H54 (cell line): ENCODE measurements around the gene SEMA3C.

ENCODE experiments used
- DNase-seq: peaks from one replicate; pipeline ENCODE4 v3.0.0; 2011; ENCODE audit warnings: low spot score, mixed read lengths; ENCODE audit not compliant: insufficient read length
- FAIRE-seq: peaks from 3 replicates; lab custom pipeline; 2011; peaks lifted over from hg19 to GRCh38; lab: Jason Lieb, UNC
- POLR2A ChIP-seq: IDR thresholded peaks from 2 replicates; pipeline ENCODE4 v1.6.1; 2011; ENCODE audit warnings: low read depth, mild to moderate bottlenecking, low read length

Gene SEMA3C

DNA sequence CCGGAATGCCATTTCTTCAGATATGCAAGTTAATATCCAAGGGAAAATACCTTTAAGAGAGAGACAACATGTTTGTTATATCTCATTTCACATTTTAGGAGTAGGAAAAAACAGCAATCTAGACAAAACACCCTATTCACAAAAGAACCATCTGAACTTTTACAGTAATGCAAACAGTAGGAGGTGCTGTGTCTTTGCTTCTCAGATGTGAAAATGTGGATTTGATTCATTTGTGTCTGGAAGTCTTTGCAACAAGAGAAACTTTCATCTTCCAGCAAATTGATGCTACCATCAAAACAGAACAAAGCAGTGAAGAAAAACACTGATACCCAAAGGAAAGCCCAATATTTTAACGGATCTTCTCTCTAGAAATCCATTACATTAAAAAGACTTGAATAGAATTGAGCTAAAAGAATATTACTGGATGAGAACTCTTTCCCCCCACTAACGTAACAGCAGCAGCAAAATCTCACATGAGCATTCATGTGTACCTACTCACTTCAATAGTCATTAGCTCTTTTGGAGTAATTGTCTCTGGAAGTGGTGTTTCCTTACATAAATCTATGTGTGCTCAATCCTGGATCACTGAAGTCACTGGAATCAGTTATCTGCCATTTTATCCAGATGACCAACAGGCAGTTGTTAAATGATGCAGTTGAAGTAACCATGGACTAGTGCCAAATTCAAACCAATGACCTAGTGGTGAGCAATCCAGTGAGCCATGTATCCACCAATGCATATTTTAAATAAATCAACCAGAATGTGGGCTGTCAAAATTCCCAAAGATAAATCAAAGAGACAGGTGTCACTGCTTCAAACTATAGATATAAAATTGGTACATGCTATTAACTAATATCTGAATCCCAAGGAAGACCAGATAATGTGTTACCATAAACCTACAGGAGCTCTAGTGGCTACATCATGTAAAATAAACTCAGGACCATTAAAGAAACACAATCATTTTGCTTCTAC lies 1.8 kb downstream of the SEMA3C start:
- DNase-seq (no peak), FAIRE-seq (peak; percentile 94)

DNA sequence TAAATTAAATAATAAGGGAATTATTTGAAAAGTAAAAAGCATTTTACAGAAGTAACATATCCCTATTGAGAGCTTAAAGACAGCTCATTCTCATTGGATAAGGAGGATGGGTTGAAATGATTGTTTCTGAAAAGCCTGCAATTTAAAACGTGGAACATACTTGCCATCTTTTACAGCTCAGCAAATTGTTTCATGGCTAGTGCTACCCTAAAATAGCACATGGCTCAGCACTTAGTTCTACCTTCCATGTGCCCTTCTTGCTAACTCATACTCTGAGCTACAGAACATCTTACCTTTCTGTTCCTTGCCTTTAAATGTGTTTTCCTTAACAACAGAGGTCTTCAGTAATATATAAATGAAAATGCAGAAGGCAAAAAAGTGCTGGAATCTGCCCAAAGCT lies 8.6 kb downstream of the SEMA3C start:
- FAIRE-seq (peak; percentile 36), DNase-seq (no peak)
- TF ChIP-seq POLR2A = no peak

More for the DNA sequence above, 1.8 kb downstream of the SEMA3C start:
- no peak for TF ChIP-seq POLR2A

DNA sequence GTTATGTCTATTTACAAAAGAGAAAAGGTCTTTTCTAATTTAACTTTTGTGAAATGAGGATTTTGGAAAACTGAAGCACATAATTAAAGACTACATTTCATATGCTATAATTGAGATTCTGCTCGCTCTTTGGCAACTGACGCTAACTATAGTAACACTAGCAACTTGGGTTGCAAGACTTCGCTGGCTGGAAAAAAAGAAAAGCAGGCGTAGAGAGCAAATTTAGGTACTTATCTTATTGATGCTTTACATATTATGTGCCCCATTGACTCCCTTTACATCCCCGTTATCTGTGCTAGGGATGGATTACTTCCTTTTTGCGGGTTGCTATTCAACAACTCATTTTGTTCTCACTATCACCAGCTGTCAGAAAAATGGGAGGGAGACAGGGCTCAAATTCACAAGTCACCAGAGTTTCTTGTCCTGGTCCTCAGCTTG lies 10.5 kb downstream of the SEMA3C start:
- no peak for TF ChIP-seq POLR2A
- peak; percentile 65 for FAIRE-seq
- no peak for DNase-seq

DNA sequence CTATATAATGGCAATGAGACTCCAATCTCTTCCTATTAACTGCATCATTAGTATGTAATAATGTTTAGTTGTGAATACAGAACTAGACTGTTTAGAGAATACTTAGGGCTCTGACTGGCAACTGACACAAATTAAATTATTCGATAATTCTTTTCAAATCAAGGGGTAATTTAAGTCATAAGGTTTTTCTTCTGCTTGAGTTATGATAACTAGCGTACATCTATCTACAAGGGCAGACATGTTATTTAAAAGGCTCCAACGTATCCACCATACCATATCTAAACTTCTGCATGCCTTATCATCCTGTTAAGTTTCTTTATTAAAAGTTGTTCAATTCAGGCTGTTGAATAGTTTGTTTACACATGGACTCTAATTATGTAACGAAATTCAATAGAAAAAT lies 11.2 kb downstream of the SEMA3C start:
- no peak for TF ChIP-seq POLR2A
- FAIRE-seq (no peak), DNase-seq (no peak)

GRCh38 chr7:80907141-80907601 lies 11.7 kb downstream of the SEMA3C start:
- FAIRE-seq (peak; percentile 73), DNase-seq (no peak)
- TF ChIP-seq POLR2A = no peak

DNA sequence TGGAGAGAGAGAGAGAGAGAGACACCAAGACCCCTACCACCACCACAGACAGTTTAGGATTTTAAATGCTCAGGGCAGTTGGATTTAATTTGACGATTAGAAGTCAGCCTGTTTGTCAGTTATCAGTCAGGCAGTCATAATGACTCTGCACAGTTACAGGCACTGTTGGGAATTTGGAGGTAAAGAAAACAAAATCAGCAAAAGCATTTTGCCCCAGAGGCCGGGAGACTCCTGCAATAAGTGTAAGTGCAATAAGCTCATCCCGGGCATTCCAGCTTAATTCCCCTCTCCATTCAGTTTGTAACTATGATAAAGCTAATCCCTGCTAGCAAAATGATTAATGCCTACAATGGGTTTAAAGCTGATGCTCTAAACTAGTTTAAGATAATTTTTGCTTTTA lies 13.5 kb downstream of the SEMA3C start:
- DNase-seq (no peak), FAIRE-seq (no peak)
- TF ChIP-seq POLR2A = no peak

GRCh38 chr7:80902716-80903308 lies 16.0 kb downstream of the SEMA3C start:
- FAIRE-seq (no peak), DNase-seq (no peak)
- no peak for TF ChIP-seq POLR2A

GRCh38 chr7:80902019-80902418 lies 16.8 kb downstream of the SEMA3C start:
- no peak for TF ChIP-seq POLR2A
- no peak for FAIRE-seq

GRCh38 chr7:80900583-80901576 lies 18.0 kb downstream of the SEMA3C start:
- FAIRE-seq = peak; percentile 88
- no peak for DNase-seq
- no peak for TF ChIP-seq POLR2A

More at GRCh38 chr7:80902019-80902418, 16.8 kb downstream of the SEMA3C start:
- DNase-seq = no peak

- DNase-seq (no peak), FAIRE-seq (peak; percentile 45)
- no peak for TF ChIP-seq POLR2A
Observed at GRCh38 chr7:80896906-80897598, 21.8 kb downstream of the SEMA3C start.

- no peak for TF ChIP-seq POLR2A
- DNase-seq (no peak), FAIRE-seq (peak; percentile 15)
Observed at GRCh38 chr7:80895056-80895455, 23.8 kb downstream of the SEMA3C start.

GRCh38 chr7:80891259-80891544 lies 27.6 kb downstream of the SEMA3C start:
- TF ChIP-seq POLR2A = no peak
- no peak for FAIRE-seq
- DNase-seq = no peak
